UCSD-AML1 (cell line): Measurements from ENCODE around the gene MEOX1.
"Not testable (repeated sequence)": the region's sequence is repeated elsewhere in the genome, so short reads cannot be mapped to it uniquely, and the experiment has no call there.

Experiments
- DNase-seq: peaks from one replicate; lab custom pipeline; 2025; ENCODE audit not compliant: unreplicated experiment; lab: John Stamatoyannopoulos, UW

Gene MEOX1

GRCh38 chr17:43661699-43662412 is at the start of gene MEOX1:
MEOX1 (minus strand) TSS chr17:43661922; CDS start chr17:43661534, 388 bp downstream.
- no peak for DNase-seq

- DNase-seq = no peak
These were observed 48.4 kb upstream of the MEOX1 start for GRCh38 chr17:43710101-43710500.

DNA sequence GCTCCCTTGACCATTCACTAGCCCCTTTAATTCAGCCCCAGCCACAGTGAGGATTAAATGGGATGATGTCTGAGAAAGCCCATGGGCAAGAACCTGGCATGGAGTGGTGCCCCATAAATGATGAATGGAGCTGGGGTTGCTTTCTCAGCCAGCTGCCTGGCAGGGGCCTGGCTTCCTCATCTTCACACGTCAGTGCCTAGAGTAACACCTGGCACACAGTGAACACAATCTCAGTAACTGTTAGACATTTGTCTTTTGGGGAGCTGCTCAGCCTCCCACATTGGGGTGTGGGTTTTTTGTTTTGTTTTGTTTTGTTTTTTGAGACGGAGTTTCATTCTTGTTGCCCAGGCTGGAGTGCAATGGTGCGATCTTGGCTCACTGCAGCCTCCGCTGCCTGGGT is 47.5 kb upstream of the MEOX1 start:
- DNase-seq = no peak

DNA sequence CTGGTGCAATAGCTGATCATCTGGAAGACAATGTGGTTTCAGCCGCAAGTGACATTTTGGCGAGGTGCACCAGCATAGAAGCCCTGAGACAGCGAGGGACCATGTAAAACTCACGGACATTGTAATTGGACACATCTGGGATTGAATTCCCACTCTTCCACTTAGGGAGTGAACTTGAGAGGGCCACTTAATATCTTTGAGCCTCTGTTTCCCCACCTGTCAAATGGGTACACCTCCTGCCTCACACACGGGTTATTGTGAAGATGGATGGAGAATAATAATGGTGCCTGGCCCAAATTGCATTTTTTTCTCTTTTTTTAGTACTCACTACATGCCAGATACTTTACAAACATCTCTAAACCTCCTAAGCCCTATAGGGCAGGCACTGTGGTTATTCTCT is 45.5 kb upstream of the MEOX1 start:
- DNase-seq = no peak

GRCh38 chr17:43706235-43706634 is 44.5 kb upstream of the MEOX1 start:
- no peak for DNase-seq

DNA sequence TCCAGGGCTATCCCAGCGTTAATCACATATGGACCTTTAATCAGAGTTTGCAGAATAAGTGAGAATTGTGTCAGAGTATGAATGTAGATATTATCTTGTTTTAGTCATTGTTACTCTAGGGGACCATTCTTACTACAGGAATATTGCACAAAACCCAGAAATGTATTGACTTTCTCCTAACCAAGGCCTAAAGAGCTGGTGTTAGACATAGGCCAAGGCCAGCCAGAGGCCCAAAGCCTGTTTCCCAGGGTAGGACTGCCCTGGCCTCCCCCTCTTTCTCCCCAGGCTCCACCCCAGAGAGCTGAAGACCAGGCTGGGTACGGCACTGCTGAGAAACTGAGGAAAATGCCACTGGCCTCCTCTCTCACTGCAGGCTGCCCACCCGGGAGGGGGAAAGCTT is 41.9 kb upstream of the MEOX1 start:
- DNase-seq = no peak

DNA sequence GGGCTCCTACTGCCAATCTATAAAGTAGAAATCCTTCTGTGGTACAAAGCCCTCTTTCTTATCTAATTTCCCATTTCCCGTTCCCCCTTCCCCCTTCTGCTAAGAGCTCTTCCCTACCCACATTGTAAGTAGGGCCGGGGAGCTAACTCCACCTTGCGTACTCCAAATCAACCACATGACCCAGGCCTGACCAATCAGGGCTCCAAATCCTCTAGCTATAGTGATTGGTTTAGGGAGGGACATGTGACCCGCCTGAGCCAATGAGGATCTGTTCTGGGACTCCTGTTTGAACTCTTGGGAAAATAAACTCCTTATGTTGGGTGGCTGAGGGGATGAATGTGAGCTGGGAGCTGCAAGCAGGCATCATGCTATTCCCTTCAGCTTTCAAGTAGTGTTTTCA is 40.9 kb upstream of the MEOX1 start:
- DNase-seq = no peak

DNA sequence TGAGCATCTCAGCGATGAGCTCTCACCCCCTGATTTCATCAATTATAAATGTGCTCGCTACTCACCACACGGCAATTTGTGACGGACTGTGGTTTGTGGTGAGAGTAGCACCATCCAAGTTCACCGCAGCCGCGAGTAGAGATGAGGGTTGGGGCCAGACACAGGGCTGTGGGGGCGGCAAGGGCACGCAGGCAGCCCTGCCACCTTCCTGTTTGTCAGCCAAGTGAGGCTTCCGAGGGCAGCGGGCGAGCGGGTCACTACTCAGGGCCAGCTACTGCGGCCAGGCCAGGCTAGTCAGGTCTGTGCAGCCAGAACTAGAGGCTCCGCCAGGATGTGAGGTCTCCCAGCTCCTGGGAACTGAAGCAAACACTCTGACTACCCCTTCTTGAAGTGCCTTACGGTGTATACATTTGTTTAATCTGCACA is 39.6 kb upstream of the MEOX1 start:
- peak; percentile 73 for DNase-seq

DNA sequence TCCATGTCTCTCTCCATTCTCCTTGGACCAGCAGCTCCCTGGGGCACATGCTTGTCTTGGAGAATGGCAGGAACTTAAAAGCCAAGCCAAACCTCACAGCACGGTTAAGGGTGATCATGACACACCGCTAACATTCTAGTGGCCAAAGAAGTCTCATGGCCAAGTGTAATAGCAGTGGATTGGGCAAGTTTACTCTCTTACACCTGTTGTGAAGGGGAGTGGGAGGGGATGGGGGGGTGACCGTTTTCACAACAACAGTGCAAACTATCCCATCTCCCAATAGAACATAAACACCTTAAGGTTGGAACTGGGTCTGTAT is 37.7 kb upstream of the MEOX1 start:
- no peak for DNase-seq

DNA sequence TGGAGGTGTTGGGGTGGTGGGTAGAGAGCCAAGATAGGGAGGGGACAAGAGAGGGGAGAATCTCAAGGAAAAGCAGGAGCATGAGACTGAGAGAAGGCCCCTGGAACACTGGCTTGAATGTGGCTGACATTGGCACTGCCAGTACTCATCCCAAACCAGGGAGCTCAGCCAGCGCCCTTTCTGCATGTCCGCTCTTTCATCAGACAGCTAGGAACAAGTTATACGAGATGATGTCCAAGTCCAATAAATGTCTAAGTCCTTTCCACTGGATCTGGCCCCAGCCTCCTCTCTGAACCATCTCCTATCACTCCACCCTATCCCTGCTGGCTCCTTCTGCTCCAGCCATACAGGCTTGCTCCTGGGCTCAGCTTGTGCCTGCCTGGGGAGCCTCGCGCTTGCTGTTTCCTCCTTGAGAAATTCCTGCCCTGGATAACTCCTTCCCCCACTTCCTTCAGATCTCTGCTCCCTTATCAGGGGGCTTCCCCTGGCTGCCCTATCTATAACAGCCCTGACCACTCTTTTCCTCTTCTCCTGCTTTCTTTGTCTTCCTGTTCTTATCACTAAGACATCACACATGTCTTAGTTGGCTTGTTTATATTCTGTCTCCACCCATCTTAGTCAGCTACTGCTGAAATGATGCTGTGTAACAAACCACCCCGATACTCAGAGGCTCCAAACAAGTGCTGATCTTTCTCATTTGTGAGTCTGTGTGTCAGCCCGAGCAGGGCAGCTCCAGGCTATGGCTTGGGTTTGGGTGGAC is 37.1 kb upstream of the MEOX1 start:
- DNase-seq = no peak

GRCh38 chr17:43697937-43698336 is 36.2 kb upstream of the MEOX1 start:
- no peak for DNase-seq

DNA sequence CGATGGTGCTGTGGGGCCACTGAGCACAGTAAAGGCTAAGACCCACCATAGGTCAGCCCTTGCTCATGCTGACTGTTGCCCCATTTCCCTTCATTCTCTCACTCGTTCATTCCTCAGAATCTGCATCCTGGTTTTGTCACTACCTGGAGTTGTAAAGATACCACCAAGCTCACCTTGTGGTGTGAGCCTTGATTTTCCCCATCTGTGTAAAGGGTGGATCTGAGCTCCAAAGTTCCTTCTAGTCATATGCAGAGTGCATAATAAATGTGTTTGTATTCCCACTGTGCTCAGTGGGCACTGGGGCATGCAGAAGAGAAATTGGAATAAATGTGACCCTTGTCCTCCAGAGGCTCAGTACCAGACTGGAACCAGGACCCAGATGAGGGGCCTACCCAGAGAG is 35.2 kb upstream of the MEOX1 start:
- DNase-seq = no peak

GRCh38 chr17:43695970-43696865 is 34.5 kb upstream of the MEOX1 start:
- no peak for DNase-seq

DNA sequence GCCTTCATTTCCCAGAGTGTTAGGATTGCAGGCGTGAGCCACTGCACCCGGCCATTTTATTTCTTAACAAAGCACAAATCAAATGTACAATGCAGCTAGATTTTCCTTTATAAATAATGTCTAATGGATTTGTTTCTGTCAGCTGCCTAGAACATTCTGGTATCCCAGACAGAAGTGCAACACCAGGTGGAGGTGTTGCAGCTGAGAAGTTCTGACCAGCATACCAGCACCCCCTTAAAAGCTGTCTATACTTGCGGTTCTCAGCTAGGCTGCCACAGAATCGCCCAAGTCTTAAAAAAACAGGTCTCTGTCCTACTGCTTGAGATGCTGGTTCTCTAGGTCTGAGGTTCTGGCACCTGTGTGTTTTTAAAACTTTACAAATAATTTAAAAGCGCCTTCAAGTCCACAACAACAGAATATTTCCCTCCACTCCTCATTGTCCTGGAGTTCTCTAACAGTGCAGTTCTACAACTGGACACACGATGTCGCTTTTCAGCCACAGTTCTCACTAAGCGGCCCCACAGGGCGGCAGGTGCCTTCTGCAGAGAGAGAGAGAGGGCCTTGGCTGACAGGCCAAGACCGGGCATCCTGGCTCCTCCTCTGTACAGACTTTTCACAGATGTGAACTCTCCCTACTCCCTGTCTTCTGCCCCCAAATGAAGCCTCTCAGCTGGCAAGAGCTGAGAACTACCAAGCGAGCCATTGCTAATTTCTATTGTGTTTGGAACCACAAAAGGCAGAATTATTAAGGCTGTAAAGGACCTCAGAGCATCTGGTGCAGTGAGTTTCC is 32.6 kb upstream of the MEOX1 start:
- DNase-seq = peak; percentile 63

GRCh38 chr17:43691317-43691693 is 29.6 kb upstream of the MEOX1 start:
- no peak for DNase-seq

DNA sequence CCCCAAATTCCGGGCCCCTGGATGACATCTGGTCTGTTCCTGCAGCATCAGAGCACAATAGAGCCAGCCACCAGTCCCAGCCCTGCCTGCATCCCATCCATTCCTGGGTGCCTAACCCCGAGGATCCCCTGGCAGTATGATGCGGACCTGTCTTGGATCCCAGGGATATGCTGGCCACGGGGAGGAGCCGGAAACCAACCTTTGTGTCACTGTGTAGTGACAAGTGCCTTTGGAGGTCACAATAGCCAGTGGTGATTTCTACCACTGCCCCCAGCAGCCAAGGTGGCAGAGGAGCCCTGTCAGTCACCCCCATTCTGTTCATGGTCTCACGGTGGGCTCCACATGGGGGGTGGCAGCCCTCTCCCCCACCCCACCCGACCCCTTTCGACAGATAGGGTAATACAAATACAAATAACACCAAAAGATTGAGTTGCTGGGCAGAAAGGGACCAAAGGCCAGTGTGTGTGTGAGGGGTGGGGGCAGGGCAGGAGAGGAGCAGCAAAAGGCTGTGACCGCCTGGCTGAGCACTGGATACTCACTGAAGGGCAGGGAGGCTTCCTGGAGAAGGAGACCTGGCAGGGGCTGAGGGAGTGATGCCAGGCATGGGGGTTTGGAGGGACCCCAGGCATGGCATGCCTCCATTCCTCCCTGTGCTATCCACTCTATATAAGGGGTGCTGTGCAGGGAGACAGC is 29.0 kb upstream of the MEOX1 start:
- no peak for DNase-seq

- DNase-seq = no peak
These were observed 28.1 kb upstream of the MEOX1 start for GRCh38 chr17:43689814-43690213.

DNA sequence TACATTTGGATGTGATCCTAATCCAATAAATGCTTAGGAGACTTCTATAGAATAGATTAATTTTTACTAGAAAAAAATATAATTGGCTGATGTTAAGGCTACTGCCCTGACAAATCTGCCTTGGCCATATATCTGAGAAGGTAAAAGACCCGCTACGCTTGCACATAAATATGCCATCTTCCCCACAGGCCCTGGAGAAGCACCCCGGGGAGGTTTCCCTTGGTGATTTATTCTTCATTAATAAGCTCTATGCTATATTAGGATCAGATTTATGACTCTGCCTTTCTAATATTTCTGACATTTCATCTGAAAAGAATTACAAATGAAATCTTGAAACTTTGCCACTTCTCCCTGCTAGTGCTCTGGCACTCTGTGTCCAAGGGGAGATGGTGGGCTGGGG is 27.4 kb upstream of the MEOX1 start:
- no peak for DNase-seq

- not testable (repeated sequence) for DNase-seq
These were observed 25.2 kb upstream of the MEOX1 start for GRCh38 chr17:43686957-43687356.

- DNase-seq = no peak
These were observed 22.4 kb upstream of the MEOX1 start for GRCh38 chr17:43683928-43684653.
